ENCODE results near the gene ABCA13.

The ABCA13 gene

DNA sequence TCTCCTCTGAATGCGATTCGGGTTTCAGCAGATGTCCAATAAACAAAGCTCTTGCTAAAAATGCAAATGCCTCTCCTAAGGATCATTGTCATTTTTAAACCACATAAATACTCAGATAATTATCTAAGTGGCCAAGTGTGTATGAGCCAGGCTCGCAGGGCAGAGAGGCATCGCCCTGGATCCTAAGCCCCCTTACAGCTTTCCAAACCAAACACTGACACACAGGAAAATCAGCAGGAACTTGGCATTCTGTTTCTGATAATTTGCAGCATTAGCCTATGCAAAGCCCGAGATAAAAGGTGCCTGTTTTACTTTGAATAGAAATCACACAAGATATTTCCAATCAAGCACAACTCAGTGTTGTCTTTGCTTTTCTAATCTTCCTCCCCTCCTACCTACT lies 134.4 kb downstream of the ABCA13 start:
- DNase-seq: no peak

DNA sequence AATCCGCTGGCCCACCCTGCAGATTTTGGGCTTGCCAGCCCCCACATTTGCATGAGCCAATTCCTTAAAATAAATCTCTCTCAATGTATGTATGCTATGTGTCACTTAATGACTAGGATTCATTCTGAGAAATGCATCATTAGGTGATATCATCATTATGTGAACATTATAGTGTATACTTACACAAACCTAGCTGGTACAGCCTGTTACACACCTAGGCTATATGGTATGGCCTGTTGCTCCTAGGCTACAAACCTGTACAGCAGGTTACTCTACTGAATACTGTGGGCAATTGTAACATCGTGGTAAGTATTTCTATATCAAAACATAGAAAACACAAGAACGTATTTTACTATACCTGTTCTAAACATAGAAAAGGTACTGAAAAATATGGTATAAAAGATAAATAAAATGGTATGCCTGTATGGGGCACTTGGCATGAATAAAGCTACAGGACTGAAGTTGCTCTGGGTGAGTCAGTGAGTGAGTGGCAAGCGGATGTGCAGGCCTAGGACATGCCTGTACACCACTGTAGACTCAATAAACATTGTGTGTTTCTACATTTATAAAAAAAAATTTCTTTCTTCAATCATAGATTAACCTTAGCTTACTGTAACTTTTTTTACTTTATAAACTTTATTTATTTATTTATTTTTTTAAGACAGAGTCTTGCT lies 135.9 kb downstream of the ABCA13 start:
- DNase-seq: no peak

DNA sequence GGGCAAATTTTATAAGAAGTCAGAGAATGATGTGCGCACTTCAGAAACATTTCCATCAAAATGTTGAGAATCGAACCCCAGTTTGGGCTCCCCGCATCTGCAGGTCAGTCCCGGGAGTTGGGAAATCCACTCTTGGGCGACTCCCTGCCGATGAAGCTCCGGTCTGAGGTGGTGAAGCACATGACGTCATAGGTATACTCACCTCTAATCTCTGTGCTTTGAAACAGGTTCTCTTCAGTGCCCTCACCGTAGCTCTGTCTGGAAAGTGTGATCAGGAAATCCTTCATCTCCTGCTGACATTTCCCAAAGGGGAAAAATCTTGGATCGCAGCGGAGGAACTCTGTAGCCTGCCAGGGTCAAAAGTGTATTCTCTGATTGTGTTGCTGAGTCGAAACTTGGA lies 138.5 kb downstream of the ABCA13 start:
- DNase-seq: no peak

DNA sequence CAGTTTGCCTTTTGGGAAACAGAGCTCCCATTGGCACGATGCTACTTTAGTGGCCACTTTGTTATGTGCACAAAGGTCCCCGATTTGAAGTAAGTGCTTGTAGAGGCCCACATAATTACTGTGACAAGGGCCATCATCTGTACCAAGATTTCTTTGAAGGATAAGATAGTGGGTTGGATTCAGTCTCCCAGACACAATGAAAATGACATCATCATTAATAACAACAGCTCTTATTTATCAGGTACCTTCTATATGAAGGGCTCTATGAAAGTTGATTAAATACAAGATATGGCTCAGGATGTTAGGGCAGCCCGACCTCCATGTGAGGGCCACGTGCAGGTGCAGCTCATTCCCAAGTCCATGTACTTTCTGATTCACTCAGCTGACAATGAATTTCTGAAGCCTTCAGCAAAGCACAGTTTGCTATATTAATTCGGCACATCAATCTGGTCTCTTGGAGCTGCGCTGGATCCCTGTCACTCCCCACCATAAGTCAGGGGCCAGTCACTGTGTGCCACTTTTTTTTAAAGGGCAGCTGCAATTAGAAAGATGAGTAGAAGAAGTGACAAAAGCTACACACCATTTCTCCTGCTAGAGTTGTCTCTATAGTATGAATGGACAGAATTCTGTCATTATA lies 140.3 kb downstream of the ABCA13 start:
- no peak for DNase-seq

DNA sequence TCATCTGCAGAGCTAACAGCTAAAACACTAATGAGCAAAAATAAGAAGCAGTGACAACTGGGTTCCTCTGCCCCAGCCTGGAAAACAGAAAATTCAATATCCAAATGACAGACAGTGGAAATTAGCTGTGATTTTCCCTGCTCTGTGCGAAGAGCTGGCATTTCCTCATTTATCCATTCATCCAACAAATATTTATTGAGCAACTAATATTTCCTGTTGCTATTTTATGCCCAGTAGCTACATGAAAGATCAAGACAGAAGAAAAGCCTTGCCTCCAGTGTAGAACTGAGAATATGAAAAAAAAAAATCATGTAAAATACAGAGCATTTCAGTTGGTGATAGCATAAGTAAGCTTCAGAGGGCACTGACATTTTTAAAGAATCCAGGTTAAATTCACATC lies 140.9 kb downstream of the ABCA13 start:
- no peak for DNase-seq

DNA sequence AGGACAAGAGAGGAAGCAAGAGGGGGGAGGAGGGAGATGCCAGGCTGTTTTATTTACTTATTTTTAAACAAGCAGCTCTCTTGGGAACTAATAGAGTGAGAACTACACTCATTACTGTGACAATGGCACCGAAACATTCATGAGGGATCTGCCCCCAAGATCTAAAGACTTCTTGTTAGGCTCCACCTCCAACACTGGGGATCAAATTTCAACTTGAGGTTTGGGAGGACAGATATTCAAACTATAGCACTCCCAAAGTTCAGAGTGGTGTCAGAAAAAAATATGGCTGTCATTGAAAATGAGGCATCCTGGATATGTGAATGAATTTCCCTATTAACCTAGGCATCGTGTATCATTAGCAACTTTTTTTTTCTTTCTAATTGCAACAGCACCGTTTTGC lies 145.5 kb downstream of the ABCA13 start:
- no peak for DNase-seq

DNA sequence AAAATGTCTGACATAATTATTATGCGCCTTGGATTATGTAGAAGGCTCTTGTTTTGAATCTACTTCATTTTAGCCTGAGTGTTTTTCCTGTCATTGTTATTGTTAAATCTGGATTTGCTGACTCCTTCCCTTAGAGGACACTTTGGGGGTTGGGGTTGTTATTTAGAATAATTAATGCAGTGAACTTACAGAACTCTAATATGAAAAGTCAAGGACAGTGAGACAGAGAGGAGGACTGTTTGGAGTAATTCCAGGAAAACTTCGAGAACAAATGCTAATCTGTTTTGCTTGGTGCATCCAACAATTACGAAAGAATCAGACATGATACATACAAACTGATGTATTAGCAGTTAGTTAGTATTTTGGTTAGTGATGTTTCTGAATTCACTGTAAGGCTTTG lies 146.1 kb downstream of the ABCA13 start:
- DNase-seq: no peak

DNA sequence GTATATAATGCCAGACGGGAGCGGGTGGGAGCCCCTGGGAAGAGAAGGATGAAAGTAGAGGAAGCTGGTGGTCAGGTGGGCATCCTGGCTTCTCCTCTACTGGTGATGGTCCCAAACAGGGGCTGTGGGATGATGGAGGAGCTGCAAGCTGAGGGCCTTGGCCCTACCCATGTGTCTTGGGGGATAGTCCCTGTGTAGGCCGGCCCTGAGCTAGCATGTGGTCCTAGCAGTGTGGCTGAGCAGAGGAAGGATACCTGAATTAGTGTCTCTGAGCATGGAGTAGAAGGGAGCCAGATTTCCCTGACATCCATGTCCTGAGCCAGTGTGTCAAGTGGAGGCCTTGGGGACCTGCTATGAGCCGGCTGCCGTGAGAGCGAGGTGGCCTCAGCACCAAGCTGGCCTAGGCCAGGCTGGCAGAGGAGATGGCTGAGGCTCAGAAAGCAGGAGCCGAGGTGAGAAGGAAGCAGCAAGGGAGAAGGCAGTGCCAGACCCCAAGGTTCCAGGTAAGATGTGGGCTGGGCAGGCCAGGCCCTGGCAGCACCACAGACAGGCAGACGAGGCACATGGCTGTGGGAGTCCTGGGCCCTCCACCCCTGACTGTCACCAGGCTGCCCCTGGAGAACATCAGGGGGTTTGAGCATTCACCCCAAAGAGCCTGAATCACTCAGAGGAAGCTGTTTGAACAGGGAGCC lies 150.2 kb downstream of the ABCA13 start:
- no peak for DNase-seq

DNA sequence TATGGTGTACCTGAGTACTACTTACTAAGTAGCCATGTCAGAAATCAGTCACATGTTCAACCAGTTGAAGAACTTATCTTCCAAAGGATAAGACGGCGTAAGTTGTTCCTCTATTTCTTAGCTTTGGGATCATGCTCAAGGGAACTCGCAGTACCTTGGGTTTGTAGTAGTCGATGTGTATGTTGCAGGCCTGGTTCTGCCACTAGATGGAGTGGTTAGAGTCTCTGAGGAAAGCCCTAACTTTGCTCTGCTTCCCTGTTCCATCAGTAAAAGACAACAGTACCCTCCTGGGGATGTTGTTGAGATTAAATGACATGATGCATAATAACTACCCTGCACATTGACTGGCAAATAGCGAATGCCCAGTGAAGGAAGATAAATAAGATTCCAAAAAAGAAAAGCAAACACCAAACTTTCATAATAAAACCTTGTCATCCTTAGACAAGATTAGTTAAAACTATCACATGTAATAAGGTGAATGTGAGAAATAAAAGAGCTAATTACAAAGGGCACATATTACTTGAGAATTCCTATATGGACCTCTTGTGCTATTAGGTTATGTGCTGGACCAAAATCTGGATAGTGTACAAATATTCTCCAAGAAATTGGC lies 165.9 kb downstream of the ABCA13 start:
- DNase-seq: no peak

DNA sequence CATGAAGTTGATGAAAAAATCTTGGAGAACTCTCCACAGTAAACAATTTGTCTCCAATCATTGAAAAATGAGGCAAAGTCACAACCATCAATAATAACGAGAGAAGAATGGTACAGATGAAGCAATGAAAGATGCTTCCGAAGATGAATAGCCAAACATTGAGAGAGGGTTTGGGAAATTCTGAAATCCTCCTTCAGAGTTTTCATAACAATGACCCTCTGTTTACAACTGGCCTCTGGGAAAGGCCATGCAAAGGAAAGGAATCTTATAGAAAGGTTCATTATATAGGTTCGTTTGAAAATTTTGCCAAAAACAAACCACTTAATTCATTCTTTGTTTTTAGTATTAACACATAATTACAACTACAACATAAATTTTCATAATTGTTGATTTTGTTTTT lies 166.5 kb downstream of the ABCA13 start:
- DNase-seq: no peak

DNA sequence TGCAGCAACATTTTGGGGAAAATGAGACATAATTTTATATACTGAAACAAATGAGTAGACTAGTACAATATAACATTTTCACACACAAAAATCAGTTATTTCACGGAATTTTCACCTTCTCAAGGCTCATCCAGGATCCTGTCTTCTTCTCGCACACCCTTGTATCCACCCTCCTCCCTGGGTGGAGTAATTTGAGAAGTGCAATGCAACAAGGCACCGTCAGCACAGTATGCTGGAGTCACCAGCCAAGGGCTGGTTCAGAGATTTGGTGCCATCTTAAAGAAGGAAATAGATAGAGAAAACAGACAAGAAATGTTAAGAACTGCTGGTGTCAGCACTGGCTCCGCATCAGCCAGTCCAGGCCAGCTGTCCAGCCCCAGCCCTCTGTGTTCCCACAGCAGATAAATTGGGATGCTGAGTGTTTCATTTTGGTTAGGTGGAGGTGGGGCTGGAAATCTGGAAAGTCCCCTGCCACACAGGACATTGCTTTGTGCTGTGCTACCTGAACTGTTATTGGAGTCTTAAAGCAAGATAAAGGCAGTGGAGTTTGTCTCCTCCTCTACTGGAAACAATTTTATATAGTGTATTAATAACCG lies 176.1 kb downstream of the ABCA13 start:
- DNase-seq: no peak

DNA sequence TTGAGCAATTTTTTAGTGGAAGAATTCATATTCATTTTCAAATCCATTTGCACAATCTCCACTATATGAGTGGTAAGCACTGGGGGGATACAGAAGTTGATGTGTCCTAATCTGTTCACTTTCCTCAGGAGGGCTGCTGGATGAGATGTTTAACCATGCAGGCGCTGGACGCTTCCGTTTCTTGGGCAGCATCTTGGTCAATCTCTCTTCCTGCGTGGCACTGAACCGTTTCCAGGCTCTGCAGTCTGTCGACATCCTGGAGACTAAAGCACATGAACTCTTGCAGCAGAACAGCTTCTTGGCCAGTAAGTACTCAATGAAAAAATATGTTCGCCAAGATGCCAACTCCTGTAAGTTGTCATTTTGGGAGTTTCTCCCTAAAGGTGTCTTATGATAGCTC lies 179.3 kb downstream of the ABCA13 start:
- no peak for DNase-seq

DNA sequence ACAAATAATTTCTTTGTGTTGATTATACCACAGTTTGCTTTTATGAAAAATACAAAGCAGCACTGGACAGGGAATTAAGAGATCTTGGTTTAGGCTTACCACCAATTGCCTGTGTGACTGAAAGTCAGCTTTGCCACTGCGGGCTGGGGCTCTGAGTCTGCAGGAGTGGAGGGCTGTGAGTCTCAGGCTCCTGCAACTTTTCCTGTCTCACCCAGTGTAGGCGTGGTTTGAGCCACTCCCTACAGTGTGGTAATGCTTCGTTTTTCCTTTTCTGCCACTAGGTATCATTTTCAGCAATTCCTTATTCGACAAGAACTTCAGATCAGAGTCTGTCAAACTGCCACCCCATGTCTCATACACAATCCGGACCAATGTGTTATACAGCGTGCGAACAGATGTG lies 180.6 kb downstream of the ABCA13 start:
- DNase-seq: no peak

DNA sequence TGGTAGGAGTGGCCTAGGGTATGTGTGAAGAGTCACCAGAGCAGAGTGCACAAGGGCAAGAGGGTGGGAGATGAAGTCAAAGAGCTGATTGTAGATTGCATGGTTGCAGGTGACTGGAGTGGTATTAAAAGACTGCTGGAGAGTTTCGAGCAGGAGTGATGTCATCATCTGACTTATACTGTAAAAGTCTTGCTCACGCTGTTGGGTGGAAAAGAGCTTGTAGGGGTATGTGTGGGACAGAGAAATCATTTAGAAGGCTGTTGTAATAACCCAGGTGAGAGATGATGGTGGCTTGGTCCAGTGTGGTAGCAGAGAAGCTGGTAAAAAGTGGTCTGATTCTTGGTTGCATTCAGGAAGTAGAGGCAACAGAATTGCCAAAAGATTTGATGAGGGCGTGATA lies 184.1 kb downstream of the ABCA13 start:
- no peak for DNase-seq

DNA sequence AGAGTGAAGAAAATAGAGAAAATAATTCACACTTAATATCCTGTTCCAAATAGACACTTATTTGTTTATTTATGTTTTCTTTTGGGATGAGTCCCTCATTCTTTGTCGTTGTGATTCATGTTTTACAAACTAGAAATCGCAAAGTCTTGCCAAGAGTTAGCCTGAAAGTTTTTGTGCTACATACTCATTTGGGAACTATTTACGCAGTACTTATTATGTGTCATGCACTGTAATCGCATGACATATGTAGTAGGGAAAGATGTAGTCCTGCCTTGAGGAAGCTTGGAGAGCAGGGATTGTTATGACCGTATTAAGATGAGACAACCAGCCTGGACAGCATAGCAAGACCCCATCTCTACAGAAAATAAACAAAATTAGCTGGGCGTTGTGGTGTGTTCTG lies 189.3 kb downstream of the ABCA13 start:
- DNase-seq: no peak

DNA sequence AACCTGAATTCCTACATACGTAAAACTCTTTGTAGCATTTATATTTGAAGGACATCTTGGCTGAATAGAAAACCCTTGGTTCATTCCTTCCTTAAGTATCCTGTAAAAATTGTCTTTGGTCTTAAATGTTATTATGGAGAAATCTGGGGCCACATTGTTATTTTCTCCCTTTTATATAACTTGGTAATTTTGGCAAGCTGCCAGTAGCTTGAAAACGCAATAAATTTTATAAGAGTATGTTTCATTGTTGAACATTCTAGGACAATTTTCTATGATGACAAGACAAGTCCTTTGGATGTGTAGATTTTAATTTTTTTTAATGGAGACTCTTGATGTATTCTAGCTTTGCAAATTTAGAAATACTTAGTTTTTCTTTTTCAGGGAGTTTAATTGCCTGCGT lies 191.9 kb downstream of the ABCA13 start:
- DNase-seq: no peak

DNA sequence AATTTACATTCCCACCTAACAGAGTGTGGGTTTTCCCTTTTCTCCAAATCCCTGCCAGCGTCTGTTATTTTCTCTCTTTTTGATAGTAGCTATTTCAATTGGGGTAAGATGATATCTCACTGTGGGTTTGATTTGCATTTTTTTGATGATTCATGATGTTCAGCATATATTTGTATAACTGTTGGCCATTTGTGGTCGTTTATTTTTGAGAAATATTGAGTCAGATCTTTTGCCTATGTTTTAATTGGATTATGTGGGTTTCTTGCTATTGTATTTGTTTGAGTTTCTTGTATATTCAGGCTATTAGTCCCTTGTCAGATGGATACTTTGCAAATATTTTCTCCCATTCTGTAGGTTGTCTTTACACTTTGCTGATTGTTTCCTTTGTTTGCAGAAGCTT lies 193.8 kb downstream of the ABCA13 start:
- DNase-seq: no peak

DNA sequence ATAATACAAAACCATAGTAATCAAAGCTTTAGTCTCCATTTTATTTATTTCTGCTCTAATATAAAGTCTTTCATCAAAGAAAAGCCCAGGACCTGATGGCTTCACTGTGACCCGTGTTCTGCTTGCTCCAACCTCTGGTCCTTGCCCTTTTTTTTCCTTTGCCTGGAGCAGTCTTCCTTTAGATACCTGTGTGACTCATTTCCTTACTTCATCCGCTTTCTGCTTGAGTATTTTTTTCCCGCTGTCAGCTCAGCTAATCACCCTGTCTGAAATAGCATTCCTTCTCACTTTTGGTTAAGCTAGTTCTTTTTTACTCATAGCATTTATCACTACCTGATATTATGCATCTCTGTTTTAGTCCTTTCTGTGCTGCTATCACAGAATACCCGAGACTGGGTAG lies 194.8 kb downstream of the ABCA13 start:
- no peak for DNase-seq

DNA sequence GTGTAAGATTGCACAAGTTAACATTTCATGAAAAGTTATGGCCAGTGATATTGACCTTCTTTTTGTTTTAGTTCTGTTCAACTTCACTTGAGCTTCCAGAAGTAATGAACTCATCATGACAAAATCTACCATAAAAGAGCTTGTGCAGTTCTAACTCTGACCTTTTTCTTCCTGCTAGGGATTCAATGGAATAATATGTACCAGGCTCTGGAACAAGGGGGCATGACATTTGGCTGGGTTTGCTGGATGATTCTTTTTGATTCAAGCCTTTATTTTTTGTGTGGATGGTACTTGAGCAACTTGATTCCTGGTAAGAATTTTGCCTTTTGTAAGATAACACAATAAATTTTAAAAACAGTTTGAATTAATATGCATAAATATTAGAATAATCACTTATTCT lies 205.0 kb downstream of the ABCA13 start:
- no peak for DNase-seq

DNA sequence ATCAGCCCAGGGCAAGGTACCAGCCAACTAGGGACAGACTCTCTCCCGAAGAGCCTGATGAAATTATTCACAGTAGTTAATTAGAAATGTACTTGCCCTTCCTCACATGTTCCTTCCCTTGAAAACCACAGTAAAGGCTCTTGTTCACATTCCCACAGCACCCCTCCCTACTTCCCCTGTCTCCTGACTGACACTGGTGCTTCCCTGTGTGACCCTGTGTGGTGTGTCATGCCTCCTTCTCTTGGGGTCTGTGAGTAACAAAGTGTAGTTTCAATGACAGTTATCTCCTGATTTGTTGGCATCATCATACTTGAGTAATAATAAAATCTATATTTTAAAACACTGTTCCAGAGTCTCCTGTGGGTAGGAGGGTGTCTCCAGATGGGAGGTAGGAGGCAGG lies 209.7 kb downstream of the ABCA13 start:
- no peak for DNase-seq

DNA sequence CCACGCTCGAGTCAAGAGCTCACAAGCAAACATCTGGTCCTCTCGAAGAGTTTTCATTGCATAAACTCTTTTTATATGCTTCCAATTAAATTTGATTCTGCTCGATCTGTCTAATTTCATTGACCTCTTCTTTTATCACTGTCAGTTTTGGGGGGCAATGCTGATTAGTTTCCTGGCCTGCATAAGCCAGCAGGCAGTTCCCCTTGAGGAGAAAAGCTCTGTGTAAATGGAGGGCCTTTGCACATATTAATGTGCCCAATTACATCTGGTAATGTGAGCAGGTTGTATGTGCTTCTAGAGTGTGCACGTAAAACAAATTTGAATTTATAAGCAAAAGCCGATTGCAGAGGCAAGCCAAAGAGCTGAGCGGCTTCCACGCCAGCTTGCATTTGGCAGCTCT lies 210.3 kb downstream of the ABCA13 start:
- no peak for DNase-seq

DNA sequence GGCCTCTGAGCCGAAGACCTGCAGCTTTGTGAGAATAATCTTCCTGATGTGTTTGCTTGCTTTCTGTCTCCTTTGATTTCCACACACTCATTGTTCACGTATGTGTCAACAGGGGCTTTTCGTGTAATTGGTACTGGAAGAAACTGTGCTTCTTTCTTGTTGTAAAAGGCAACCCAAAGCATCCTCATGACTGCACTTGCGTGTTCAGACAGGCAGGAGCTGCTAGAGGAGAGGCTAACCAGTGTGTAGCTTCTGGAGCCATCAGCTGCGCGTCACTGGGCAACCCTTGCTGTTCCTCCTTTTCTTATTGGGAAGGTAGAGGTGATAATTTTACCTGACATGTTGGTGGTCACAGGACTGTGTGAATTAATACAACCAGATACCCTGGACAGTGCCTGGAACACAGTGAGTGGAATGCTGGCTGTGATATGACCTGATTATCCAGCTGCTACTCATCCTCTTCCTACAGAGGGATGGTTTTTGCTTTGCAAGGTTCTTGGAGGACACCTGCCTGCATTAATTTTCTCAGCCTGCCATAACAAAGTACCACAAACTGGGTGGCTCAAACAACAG lies 213.0 kb downstream of the ABCA13 start:
- no peak for DNase-seq

DNA sequence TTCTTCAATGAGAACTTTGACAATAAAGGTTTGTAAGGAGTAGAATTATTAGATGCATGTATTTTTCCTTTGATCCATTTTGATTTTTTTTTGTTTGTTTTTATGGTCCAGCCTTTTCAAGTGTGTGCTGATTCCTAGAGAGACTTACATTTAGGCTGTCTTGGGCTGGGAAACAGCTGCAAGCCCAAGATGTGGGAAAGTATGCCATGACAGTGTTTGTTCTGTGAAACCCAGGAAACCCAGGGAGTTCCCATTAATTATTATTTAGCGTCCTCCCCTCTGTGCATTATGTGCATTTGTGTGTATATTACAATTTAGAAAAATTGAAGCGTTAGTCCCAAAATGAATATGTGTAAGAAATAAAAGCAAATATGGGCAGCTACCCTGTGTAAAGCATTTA lies 216.7 kb downstream of the ABCA13 start:
- no peak for DNase-seq
